Osteoblast (primary cell): ENCODE data around the gene CCDC70. TPM values are rescaled to one million over a fixed set of nuclear protein-coding genes. Genes with fewer than 3 reads are reported as not detected.

Source experiments
- DNase-seq: peaks from one replicate; pipeline ENCODE4 v3.0.0; 2011; ENCODE audit warnings: low spot score, mixed read lengths; ENCODE audit not compliant: insufficient read length; ENCODE audit errors: missing footprints
- H2AFZ ChIP-seq: 2 replicates; pipeline ENCODE4 v1.6.0; 2011; ENCODE audit warnings: mild to moderate bottlenecking, low read length
- H3K27ac ChIP-seq: 2 replicates; pipeline ENCODE4 v1.5.1; 2011; ENCODE audit warnings: mild to moderate bottlenecking, low read depth, low read length, moderate library complexity
- H3K27me3 ChIP-seq: 2 replicates; pipeline ENCODE4 v1.6.0; 2012; ENCODE audit warnings: mild to moderate bottlenecking, control low read depth, inconsistent platforms, low read length, moderate library complexity; ENCODE audit not compliant: insufficient read depth
- H3K36me3 ChIP-seq: 2 replicates; pipeline ENCODE4 v1.5.1; 2011; ENCODE audit warnings: mild to moderate bottlenecking, low read length, control low read depth, moderate library complexity; ENCODE audit not compliant: insufficient read depth
- H3K4me1 ChIP-seq: 2 replicates; pipeline ENCODE4 v1.5.1; 2011; ENCODE audit warnings: mild to moderate bottlenecking, low read length, control low read depth, moderate library complexity; ENCODE audit not compliant: insufficient read depth
- H3K4me2 ChIP-seq: 2 replicates; pipeline ENCODE4 v1.6.0; 2011; ENCODE audit warnings: mild to moderate bottlenecking, low read length; ENCODE audit not compliant: insufficient read depth
- H3K4me3 ChIP-seq: fragments of 200-600 bp; sonication (generic); 3 replicates; pipeline ENCODE4 v1.5.1; 2012; ENCODE audit warnings: mild to moderate bottlenecking, low read length, inconsistent platforms; ENCODE audit not compliant: insufficient read depth
- H3K79me2 ChIP-seq: 2 replicates; pipeline ENCODE4 v1.6.0; 2012; ENCODE audit warnings: mild to moderate bottlenecking, low read length, control low read depth, inconsistent platforms; ENCODE audit not compliant: insufficient read depth
- H3K9me3 ChIP-seq: 2 replicates; pipeline ENCODE4 v1.5.1; 2011; ENCODE audit warnings: low read depth, low read length, control low read depth
- H4K20me1 ChIP-seq: 2 replicates; pipeline ENCODE4 v1.6.0; 2012; ENCODE audit warnings: mild to moderate bottlenecking, low read length, control low read depth; ENCODE audit not compliant: insufficient read depth
- total RNA-seq: library from RNA; depleted of rRNA; stranded (reverse); fragments of >200 nt; gene quantifications from 2 replicates; pipeline ENCODE4 v1.2.3, GENCODE V29; 2012
- TF ChIP-seq, protein P1 (sequence below): IDR thresholded peaks from 2 replicates; pipeline ENCODE4 v1.5.1; 2011; ENCODE audit warnings: mild to moderate bottlenecking, low read depth, low read length, moderate library complexity; ENCODE audit errors: extremely low read depth

The CCDC70 gene
- total RNA-seq, 1 donor: not detected

DNA sequence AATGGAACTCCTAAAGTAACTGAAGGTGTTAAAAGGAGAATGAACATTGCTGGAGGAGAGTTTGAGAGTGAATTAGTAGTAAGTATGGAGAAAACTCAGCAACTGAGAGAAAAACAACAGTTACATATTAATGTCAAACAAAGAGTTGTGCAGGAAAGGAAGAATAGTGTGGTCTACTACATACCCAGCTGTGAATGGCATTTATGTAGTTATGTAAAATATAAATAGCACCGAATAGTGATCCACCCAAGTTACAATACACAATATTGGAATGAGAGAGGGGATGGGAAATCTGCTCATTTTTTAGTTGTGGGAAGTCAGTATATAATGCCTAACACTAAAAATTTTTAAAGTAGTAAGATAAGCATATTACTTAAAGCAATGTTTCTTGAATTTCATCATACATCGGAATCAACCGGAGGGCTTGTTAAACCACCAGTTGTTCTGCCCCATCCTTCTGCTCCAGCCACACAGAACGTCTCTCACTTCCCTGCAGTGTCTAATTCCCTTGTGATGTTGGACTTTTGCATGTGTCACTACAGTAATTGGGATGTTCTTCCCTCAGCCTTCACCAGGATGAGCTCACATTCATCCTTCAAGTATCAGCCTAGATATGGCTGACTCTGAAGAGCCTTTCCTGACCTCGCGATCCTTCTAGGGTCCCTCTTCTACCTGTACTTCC, 11.5 kb downstream of the CCDC70 start:
- TF ChIP-seq, protein P1, sequence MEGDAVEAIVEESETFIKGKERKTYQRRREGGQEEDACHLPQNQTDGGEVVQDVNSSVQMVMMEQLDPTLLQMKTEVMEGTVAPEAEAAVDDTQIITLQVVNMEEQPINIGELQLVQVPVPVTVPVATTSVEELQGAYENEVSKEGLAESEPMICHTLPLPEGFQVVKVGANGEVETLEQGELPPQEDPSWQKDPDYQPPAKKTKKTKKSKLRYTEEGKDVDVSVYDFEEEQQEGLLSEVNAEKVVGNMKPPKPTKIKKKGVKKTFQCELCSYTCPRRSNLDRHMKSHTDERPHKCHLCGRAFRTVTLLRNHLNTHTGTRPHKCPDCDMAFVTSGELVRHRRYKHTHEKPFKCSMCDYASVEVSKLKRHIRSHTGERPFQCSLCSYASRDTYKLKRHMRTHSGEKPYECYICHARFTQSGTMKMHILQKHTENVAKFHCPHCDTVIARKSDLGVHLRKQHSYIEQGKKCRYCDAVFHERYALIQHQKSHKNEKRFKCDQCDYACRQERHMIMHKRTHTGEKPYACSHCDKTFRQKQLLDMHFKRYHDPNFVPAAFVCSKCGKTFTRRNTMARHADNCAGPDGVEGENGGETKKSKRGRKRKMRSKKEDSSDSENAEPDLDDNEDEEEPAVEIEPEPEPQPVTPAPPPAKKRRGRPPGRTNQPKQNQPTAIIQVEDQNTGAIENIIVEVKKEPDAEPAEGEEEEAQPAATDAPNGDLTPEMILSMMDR: no peak
- H2AFZ ChIP-seq: no peak overlapping the region
- no peaks in the 10 kb centered on the region for H4K20me1 ChIP-seq
- no peaks in the 10 kb centered on the region for H3K79me2 ChIP-seq
- no peak overlapping the region for H3K4me2 ChIP-seq
- H3K4me1 ChIP-seq: no peaks in the 10 kb centered on the region
- H3K27ac ChIP-seq: no peak overlapping the region
- no peaks in the 10 kb centered on the region for H3K9me3 ChIP-seq
- no peaks in the 10 kb centered on the region for H3K36me3 ChIP-seq
- peaks cover 18% of the 10 kb centered on the region for H3K27me3 ChIP-seq
- DNase-seq: peak; percentile 25
- H3K4me3 ChIP-seq: no peak overlapping the region

DNA sequence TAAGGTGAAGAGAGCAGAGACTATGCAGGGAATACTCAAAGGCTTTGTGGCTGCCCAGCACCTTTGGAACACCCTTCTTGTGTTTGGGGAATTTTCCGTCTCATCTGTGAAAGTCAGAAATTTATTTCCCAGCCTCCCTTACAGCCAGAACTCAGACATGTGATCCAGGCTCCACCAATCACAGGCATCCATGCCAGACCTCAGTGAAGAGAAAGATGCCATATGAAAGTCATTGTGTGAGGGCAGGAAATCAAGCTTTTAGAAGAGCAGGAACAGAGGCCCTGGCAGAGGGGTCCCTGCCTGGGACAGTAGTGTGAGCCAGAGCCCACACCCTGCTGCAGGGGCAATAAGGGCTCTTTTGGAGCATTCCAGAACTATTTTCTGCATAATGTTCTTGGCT, 12.1 kb downstream of the CCDC70 start:
- Histone ChIP-seq H3K27me3 (peaks cover 18% of the 10 kb centered on the region), H3K79me2 (no peaks in the 10 kb centered on the region), H3K9me3 (no peaks in the 10 kb centered on the region), H2AFZ (no peak overlapping the region), H3K4me1 (no peaks in the 10 kb centered on the region), H4K20me1 (no peaks in the 10 kb centered on the region), H3K4me3 (no peak overlapping the region), H3K4me2 (no peak overlapping the region), H3K36me3 (no peaks in the 10 kb centered on the region), H3K27ac (no peak overlapping the region)
- DNase-seq: no peak
- TF ChIP-seq, protein P1: no peak

DNA sequence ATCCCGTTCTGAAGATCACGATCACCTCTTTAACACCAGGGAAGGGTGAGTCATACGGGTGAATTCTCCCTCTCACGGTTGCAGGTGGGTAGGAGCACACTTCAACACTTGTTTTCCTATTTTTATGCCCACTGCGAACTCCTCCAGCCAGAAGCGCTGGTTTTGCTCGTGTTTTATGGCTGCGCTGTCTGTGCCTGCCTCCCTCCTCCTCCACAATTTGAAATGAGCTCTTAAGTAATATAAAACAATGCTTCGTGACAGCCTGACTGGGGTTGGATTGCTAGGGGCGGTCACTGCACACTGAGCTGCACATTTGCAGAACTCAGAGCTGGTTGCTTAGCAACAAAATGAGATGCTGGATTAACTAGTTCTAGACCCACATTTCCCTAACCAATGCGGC, 12.9 kb downstream of the CCDC70 start:
- DNase-seq: peak; percentile 62
- H3K79me2 ChIP-seq: no peaks in the 10 kb centered on the region
- peaks cover 18% of the 10 kb centered on the region for H3K27me3 ChIP-seq
- H3K36me3 ChIP-seq: no peaks in the 10 kb centered on the region
- H4K20me1 ChIP-seq: no peaks in the 10 kb centered on the region
- no peak overlapping the region for H3K4me2 ChIP-seq
- TF ChIP-seq, protein P1: no peak
- H3K4me3 ChIP-seq: no peak overlapping the region
- H2AFZ ChIP-seq: no peak overlapping the region
- H3K27ac ChIP-seq: no peak overlapping the region
- no peaks in the 10 kb centered on the region for H3K9me3 ChIP-seq
- no peaks in the 10 kb centered on the region for H3K4me1 ChIP-seq

DNA sequence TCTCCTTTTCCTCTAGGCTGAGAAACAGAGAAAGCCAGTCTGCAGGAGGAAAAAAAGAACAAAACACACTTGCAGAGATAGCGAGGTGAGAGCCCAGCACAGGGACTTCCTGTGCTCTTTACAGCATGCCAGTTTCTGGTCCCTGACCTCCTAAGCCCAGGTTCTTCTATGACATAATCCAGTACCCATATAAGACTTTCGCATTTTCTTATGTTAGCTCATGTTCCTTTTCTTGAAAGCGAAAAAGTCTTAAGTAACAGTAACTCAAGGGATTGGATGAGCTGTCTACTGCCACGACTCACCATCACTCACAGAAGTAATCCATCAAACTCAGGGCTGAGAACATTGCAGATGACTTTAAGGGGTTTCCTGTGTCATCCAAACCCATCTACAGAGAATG, 17.4 kb downstream of the CCDC70 start:
- Histone ChIP-seq H3K9me3 (no peaks in the 10 kb centered on the region), H3K27me3 (peaks cover 18% of the 10 kb centered on the region), H3K36me3 (no peaks in the 10 kb centered on the region), H4K20me1 (no peaks in the 10 kb centered on the region), H3K27ac (no peak overlapping the region), H3K4me1 (no peaks in the 10 kb centered on the region), H3K4me2 (no peak overlapping the region), H2AFZ (no peak overlapping the region), H3K79me2 (no peaks in the 10 kb centered on the region), H3K4me3 (no peak overlapping the region)
- TF ChIP-seq, protein P1: no peak
- no peak for DNase-seq
